CD4-positive, alpha-beta T cell treated with Interleukin-2 at 100 ng/mL for 4 hours (primary cell): Measurements from ENCODE around the gene FAF1.

Source experiments
- DNase-seq: peaks from one replicate; pipeline ENCODE4 v3.0.0-alpha.2; 2020; ENCODE audit warnings: low spot score

FAF1 gene

GRCh38 chr1:50415235-50416149 is 544.6 kb downstream of the FAF1 start:
- no peak for DNase-seq

GRCh38 chr1:50414853-50415234 is 545.2 kb downstream of the FAF1 start:
- DNase-seq = no peak

- DNase-seq = no peak
These were observed 547.1 kb downstream of the FAF1 start for GRCh38 chr1:50412813-50413476.

DNA sequence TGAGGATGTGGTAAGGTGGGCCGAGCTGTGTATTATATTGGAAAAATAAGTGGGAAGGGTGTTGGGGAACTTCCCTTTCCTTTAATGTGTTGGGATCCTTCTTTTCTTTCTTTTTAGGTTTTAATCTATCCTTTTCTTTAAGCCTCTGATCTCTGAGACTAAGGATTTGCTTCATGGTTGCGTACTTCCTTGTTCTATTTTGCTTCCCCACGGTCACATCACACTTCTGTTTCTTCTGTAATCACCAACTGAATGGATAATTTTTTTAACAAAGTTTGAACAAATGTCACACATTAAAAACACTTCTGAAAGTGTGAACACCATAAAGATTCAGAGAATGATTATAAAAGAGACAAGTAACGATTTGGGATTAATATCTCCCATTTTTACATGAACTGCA is 554.3 kb downstream of the FAF1 start:
- DNase-seq = no peak

- no peak for DNase-seq
These were observed 566.4 kb downstream of the FAF1 start for GRCh38 chr1:50393522-50394120.
